SK-N-MC (cell line): ENCODE measurements around the gene KCNJ5.

Source experiments
- EZH2 ChIP-seq: fragments of 200-600 bp; sonication (generic); IDR thresholded peaks from one replicate; pipeline ENCODE4 v1.6.1; 2017; ENCODE audit warnings: antibody characterized with exemption
- FOXP2 ChIP-seq: optimal IDR thresholded peaks from 2 replicates; pipeline ENCODE3; 2011; ENCODE audit warnings: mild to moderate bottlenecking, moderate library complexity; ENCODE audit not compliant: insufficient read depth; ENCODE audit errors: extremely low read length, control extremely low read depth

- TF ChIP-seq FOXP2 (no peak), EZH2 (no peak)
These were observed 33.5 kb downstream of the KCNJ5 start for GRCh38 chr11:128924510-128925249.
